HG03439 (cell line): ENCODE results near the gene CGGBP1.
A peak's percentile ranks its signal among the peaks of the same experiment; 100 is the strongest.

Experiments used
- ATAC-seq: cut with Tn5 transposase; IDR thresholded peaks from one replicate; pipeline ENCODE4 v1.9.1; 2021; ENCODE audit warnings: mild to moderate bottlenecking, moderate library complexity; ENCODE audit not compliant: unreplicated experiment

The CGGBP1 gene, protein sequence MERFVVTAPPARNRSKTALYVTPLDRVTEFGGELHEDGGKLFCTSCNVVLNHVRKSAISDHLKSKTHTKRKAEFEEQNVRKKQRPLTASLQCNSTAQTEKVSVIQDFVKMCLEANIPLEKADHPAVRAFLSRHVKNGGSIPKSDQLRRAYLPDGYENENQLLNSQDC

DNA sequence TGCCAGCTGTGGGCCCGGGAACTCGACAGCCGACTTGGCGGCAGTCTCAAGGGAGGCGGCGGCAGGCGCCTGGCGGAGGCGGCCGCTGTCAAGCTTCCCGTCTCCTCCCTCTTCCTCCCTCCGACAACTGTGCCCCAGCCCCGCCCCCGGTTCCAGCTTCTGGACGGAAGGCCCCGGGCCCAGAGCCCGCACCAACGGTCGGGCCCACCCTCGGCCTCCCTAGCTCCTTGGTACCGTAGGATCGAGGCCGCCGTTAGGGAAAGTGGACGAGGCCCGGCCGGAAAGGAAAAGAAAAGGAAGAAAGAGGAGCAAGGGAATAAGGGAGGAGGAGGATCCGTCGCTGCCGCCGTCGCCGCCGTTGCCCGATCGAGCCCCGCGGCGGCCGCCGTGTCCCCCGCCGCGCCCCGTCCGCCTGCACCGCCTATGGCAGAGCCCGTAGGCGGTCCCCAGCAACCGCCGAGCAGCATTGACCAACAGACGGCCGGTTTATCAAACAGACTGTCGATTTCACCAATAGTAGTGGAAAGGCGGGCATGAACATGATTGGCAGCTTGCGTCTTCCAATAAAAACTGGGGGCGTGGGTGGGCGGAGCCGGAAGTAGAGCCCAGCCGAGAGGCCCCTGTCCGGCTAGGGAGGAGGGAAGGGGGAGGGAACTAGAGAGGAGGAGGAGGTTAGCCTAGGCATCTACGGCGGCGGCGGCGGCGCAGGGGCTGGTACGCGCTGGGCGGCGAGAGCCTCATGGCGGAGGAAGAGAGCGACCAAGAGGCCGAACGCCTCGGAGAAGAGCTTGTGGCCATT lies at the start of gene CGGBP1, which contains the start of gene ZNF654:
Gene CGGBP1 (minus strand): TSS at position 425 of the 799 bp plus-strand sequence. CDS start 3,029 bp downstream, outside the sequence.
Gene ZNF654 (plus strand): TSS at position 675 of the 799 bp plus-strand sequence. CDS start 65 bp downstream, at position 740.
- peak; percentile 96 for ATAC-seq

DNA sequence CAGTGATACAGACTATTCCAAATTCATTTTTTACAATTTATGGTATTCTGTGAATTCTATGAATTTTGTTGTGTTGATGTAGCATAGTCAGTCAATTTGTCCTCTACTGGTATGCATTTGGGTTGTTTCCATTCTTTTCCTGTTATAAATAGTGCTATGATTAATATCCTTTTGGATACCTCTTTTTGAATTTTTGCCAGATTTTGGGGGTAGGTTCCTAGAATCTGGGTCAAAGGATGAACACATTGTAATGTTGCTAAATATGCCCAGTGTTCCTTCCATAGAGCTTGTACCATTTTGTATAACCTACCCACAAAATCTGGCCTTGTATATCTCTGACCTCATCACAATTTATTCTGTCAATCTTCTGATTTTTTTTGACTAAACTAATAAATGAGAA lies 46.5 kb upstream of the CGGBP1 start:
- ATAC-seq = no peak

DNA sequence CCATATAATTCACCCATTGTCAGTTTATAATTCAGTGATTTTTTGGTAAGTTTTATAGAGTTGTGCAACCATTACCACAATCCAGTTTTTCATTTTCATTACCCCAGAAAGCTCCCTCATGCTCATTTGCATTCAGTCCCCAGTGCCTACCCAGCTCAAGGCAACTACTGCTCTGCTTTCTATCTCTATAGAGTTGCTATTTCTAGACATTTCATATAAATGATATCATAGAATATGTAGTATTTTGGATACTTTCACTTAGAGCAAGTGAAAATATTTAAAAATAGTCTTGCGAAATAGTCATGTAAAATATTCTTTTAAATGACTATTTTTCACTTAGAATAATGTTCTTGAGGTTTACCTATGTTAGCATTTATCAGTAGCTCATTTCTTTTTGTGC lies 42.3 kb upstream of the CGGBP1 start:
- ATAC-seq = no peak

DNA sequence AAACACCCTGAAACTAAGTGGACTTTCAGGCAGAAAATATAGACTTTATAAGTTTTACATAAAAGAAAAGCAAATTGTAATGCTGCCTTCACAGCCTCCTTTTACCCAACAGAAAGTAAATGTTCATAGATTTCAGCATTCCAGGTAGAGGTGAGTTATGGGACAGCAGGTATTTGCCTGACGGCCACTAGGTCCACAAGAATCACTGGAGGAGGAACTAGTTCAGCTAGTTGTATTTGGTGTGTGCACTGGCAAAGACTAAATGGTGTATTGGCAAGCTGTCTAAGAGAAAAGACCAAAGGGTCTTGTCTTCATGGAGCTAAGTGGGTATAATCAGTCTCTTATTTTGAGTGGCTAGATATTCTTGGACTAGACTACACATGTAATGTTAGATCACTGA lies 34.5 kb upstream of the CGGBP1 start:
- no peak for ATAC-seq

DNA sequence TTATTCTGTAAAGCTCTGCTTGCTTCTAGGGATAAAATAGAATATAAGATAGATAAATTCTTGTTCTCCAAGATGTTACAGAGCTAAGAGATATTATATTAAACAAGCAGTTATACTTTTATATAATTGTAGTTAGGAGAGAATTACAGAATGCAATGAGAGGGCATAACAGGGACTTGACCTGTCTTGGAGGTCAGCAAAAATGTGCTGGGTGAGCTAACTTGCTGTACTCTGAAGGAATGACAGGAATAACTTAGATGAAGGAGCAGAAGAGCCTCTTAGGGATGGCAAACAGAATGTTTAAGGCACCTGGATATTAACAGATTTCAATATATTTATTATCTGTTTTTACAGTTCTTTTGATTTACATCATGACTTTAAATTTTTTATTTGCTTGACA lies 33.5 kb upstream of the CGGBP1 start:
- no peak for ATAC-seq

DNA sequence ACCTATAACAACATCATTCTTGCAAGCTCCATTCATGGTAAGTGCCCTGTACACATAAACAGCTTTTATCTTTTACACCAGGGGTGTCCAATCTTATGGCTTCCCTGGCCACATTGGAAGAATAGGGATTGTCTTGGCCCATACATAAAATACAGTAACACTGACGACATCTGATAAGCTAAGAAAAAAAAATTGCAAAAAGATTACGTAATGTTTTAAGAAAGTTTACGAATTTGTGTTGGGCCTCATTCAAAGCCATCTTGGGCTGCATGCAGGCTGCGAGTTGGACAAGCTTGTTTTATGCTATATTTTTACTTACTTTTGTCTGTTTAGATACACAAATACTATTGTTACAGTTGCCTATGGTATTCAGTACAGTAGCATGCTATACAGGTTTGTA lies 31.9 kb upstream of the CGGBP1 start:
- ATAC-seq = no peak

DNA sequence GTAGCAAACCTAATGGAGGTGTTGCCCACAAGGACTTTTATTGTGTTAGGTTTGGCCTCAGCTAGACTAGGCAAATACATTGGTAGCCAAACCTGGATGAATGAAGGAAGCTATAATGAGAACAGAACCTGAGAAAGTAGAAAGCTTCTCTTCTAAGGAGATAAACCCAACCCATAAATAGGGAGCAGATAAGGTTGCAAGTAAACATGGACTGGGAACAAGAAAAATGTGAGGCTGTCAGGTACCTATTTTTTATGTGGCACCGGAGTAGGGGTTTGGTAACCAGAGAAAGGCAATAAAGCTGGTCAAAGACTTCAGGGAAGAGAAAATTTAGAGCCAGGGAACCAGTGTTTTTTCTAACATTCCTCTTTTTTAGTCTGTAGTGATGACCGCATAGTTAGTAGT lies 25.3 kb upstream of the CGGBP1 start:
- no peak for ATAC-seq

DNA sequence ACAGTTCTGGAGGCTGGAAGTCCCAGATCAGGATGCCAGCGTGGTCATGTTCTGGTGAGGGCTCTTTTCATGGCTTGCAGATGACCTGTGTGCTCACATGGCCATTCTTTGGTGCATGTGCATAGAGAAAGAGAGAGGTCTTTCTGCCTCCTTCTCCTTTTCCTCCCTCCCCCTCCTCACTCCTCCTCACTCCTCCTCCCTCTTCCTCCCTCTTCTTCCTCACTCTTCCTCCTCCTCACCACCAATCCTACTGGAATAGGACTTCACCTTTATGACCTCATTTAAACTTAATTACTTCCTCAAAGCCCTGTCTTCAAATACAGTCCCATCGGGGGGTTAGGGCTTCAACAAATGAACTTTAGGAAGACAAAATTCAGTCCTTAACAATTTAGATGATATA lies 24.0 kb upstream of the CGGBP1 start:
- no peak for ATAC-seq

DNA sequence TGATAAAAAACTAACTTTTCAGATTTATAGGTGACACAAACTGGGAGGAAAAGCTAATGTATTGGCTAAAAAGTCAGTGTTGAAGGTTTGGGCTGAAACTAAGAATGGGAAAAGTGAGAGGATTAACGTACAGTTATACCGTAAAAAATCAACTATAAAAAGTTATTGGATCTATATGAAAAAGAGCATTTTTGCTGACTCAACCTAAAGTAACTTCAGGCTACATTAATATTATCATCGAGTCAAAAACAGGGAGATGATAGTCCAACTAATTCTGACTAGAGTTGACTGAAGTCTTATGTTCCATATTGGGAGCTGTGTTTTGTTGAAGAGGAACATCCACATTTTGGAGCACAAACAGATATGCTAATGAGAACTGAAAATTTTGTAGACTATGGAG lies 20.1 kb upstream of the CGGBP1 start:
- no peak for ATAC-seq

DNA sequence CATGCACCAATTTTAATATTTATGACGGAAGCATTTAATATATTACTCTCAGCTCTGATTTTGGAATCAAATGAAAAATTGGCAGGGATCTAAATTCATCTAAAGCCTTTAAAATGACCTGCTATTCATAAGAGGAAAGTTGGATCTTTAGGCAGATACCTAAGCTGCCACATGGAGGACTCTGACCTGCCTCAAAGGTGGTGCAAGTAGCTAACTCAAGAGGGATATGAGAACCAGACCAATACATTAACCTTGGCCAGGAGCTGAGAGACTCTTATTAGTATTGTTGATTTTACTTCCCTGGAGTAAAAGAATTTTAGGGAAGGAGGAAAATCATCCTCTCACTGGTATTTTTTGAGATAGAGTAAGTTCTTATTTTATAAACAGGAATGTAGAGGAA lies 17.9 kb upstream of the CGGBP1 start:
- no peak for ATAC-seq

DNA sequence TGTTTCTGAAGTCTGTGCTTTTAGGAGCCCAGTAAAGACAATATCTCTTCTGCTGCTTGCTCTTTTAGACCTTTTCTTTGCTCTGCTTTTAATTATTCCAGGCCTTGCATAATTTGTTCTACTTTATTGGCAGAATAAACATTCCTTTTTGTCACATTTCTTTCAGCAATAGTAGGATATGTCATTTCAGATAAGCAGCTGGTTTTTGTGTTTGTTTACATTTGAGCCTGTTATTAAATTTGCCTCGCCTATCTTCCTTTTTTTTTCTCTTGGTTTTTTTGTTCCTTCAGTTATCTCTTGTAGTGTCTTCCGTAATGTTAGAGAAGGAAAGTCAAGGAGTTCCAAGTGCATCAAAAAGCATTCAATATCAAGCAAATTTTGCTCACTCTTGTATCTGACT lies 16.7 kb upstream of the CGGBP1 start:
- no peak for ATAC-seq

DNA sequence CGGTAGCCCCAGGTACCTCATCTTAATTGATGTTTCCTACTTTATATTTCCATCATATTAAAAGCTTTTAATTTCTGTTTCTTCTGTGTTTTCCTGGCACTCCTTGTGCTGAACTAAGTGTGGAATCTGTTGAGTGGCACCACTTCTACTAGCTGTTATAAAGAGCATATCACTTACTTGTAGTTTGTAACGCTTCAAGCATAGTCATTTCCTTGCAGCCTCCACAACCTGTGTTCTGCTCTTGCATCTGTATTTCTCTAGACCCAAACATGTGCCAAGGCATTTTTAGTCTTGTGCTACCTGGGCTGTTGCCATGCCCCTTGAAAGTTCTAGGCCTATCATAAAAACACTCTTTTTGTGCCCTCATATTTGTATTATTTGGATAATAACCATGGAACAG lies 16.3 kb upstream of the CGGBP1 start:
- no peak for ATAC-seq

DNA sequence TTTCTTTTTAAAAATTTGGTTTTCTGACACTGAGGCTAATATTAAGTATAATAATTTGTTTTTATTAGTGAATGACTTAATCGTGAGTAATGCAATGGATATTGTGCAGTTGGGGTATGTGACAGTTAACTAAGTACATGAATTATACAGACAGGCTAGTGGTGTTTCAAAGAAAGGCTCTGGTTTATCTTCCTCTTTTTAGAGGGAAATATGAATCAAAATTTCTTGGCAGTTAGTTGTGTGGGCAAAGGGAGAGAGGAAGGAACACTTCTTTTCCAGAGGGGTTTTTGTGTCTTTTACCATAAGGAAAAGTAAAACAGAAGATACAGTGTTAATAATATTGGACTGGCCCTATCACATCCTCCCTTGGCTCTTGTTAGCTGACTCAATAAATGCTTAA lies 2.9 kb upstream of the CGGBP1 start:
- no peak for ATAC-seq

DNA sequence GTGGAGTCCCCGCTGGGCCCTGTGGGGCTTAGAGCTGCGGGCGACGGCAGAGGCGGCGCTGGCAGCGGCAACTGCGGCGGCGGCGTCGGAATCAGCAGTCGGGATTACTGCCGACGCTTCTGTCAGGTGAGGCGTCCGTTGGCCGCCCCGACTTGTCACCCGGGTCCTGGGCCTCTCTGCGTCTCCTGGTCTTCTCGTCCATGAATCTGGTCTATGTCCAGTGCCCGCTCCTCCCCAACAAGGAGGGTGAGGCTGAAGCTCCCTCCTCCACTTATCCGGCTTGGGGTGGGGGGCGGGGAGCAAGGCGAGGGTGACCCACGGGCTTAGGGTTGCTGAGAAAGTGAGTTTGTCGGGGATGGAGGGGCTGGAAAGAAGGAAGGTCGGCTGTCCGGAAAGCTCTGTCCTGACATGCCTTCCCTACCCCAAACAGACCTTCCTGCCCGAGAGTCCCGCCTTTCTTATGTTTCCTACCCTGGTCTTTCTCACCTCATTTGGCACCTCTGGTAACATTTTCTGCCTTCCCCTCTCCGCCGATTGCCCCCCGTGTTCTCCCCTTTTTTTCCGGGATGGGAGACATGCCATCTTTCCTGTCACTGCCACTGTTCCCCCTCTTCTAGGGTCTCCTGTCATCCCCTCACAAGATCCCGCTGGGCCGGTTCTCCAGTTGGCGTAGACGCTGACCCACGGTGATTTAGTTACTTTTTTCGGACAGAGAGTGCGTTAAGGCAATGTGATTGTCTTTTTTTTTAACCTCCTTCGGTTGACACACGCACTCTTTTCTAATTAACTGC lies 770 bp upstream of the CGGBP1 start:
- peak; percentile 16 for ATAC-seq

DNA sequence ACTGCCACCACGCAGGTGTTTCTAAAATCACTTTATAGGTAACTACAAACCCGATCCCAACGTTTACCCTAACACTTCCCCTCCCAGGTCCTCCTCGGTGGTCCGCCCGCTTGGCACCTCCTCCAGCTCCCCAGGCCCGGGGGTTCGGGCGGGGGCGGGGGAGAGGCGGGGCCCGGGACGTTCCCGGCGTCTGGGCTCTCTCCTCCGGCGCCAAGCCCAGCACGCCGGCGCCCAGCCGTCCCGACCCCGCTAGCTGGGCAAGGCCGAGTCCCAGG lies 562 bp downstream of the CGGBP1 start:
- no peak for ATAC-seq

DNA sequence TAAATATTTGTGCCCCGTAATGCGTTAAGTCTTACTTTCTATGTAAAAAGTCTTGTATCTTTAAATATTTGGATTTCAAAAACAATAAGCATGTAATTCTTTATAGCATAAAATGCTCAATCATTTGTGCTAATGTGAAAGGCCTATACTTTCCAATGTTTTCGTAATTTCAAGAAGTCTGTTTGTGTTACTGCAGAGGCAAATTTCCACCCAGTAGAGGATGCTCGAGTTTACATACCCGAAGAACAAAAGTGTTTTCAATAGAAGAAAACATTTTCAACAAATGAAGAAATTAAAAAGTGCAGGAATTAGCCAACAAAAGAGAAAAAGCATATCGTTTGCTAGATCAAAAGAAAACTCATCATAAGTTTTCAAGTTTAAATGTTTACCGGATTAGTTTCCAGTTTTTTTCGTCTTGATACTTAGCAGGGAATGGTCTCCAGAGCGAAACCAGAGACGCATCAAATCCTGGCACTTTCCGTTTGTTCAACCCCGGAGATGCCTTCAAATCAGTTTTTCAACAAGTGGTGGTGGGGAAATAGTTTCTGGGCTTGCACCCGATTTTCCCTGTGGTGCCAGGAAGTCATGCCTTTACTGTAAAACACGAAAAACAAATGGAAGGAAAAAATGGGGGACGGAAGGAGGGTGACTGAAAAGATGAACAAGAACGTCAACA lies 1.0 kb downstream of the CGGBP1 start:
- no peak for ATAC-seq

DNA sequence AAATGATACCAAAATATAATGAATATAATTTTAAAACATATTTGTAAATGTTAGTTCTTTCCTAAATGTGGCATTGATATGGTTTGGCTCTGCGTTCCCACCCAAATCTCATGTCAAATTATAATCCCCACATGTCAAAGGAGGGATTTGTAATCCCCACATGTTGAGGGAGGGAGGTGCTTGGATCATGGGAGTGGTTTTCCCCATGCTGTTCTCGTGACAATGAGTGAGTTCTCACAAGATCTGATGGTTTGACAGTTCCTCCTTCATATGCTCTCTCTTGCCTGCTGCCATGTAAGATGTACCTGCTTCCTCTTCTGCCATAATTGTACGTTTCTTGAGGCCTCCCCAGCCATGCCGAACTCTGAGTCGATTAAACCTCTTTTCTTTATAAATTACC lies 12.0 kb downstream of the CGGBP1 start:
- ATAC-seq = no peak

DNA sequence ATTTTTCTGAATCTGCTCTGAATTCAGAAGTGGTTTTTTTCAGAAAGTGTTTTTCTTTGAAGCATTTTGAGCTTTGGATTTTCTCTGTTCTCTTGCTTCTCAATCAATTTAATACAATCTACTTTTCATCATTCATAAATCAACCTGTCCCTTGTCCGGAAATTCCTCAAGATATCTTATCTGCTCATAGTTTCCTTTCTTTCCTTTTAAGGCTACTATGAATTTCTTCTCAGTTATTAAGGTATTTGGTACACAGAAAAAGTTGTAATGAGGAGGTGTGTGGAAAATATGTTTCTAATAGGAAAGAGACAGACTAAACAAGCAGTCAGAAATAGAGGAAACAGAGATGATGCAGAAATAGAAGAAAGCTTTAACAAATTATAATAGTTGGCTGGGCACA lies 14.4 kb downstream of the CGGBP1 start:
- ATAC-seq = no peak

DNA sequence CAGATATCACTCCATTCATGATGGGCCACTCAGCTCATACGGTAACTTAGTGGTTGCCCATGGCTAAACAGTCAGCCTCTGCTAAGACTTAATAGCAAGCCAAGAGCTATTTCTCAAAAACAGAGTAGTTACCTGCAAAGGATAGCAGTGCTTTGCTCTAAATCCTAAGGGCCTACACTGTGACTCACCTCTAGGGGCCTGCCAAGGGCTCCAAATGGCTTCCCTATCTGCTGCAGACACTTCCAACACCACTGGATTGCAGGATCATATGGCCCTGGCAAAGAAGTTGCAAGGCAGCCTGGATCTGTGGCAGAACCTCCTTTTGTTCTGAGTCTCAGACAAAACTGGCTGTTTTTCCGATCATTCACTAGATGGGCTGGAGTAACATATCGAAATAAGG lies 17.8 kb downstream of the CGGBP1 start:
- no peak for ATAC-seq

DNA sequence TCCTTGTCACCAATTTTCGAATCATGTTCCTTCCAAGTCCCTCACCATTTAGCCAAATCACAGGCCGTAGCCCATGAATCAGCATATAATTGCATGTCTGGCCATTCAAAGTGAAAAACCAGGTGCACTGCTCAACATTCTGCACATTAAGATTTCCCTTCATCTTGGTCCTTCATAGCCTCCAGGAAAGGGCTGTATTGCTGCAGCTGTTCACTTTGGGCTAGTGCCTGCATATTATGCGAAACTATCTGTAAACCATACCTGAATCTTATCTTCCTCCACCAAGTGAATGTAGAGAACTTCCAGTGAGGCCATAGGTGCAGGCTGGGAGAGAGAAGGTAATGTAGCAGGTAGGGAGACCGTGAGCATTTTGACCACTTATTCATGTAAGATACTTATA lies 18.3 kb downstream of the CGGBP1 start:
- ATAC-seq = no peak

DNA sequence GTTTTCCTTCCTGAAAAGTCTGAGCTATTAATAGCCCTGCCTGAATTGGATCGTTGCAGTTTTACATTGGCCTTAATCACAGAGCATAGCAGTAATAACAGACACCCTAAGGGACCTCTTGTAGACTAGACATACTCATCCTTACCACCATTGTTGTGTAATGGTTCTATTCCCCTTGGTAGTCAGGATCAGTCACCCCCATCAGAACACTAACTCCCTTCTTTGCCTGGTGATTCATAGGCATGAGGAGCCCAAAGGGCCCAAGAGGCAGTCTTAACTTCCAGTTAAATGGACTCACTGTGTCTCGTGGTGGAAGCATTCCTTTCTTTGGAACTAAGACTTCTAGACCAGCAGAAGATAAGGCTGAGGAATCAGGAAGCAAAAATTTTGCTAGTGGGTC lies 20.2 kb downstream of the CGGBP1 start:
- no peak for ATAC-seq

DNA sequence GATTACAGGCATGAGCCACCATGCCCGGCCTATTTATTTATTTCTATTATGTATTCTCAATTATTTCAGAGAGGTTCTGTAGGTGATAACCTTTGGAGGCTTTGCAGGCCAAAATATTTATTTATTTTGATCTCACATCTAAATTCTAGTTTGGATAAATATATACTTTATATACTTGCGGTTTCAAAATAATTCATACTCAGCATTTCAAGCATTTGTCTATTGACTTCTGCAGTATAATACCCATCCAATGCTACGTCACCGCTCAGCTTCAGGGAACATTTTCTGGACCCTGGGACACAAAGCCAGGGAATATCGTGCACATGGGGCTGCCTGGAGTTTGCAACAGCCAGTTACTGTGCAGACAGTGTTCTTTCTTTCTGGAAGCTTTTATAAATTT lies 22.6 kb downstream of the CGGBP1 start:
- ATAC-seq = no peak
